ENCODE data around the gene CLEC17A.

DNA sequence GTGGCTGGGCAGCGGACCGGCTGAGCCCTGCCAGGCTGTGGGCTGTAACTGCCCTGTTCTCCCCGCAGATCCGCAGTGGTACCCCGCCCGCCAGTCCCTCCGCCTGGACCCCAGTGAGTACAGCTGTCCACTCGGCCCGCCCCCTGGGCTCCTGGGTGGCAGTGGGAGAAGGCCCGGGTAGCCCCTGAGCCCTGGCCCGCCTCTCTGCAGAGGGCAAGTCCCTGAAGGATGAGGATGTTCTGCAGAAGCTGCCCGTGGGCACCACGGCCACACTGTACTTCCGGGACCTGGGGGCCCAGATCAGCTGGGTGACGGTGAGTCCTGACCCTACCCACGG, 19.3 kb upstream of the CLEC17A start:
- TF ChIP-seq EZH2 (IDR thresholded peaks at IDR 0.05; ENCODE audit: borderline replicate concordance), result no peak
- no peak for TF ChIP-seq CTCF (IDR thresholded peaks at IDR 0.05; ENCODE audit: poor library complexity)

Measured in hepatocyte (in vitro differentiated cells).